IPS-20b (cell line): Measurements from ENCODE around the gene PAK6.

ENCODE experiments used
- H3K27ac ChIP-seq: one replicate; pipeline ENCODE4 v1.5.1; 2013; ENCODE audit warnings: low read length
- H3K27me3 ChIP-seq: 2 replicates; pipeline ENCODE4 v1.6.1; 2013; ENCODE audit warnings: mild to moderate bottlenecking, low read length, inconsistent platforms; ENCODE audit not compliant: insufficient read depth
- H3K36me3 ChIP-seq: 2 replicates; pipeline ENCODE4 v1.6.1; 2013; ENCODE audit warnings: low read depth, mild to moderate bottlenecking, inconsistent platforms, low read length, moderate library complexity; ENCODE audit not compliant: insufficient read depth
- H3K4me1 ChIP-seq: 2 replicates; pipeline ENCODE4 v1.6.1; 2013; ENCODE audit warnings: mild to moderate bottlenecking, control low read depth, inconsistent platforms, low read length, moderate library complexity; ENCODE audit not compliant: insufficient read depth
- H3K4me3 ChIP-seq: 2 replicates; pipeline ENCODE4 v1.5.1; 2013; ENCODE audit warnings: mild to moderate bottlenecking, low read length, inconsistent platforms
- H3K9ac ChIP-seq: 2 replicates; pipeline ENCODE4 v1.6.1; 2013; ENCODE audit warnings: low read depth, mild to moderate bottlenecking, inconsistent platforms, low read length, moderate library complexity
- H3K9me3 ChIP-seq: 2 replicates; pipeline ENCODE4 v1.6.1; 2013; ENCODE audit warnings: mild to moderate bottlenecking, low read depth, low read length, inconsistent platforms; ENCODE audit not compliant: insufficient read depth

PAK6 gene

GRCh38 chr15:40281057-40281800 is 42.4 kb downstream of the PAK6 start:
- H3K27me3 ChIP-seq = peaks cover 89% of the 10 kb centered on the region
- H3K9ac ChIP-seq = no peak overlapping the region
- peaks cover 15% of the 10 kb centered on the region for H3K4me1 ChIP-seq
- H3K4me3 ChIP-seq = peak overlapping the region; percentile 35; the same call in 1 of the 2 replicates
- no peaks in the 10 kb centered on the region for H3K9me3 ChIP-seq
- H3K36me3 ChIP-seq = no peaks in the 10 kb centered on the region
- no peak overlapping the region for H3K27ac ChIP-seq

- no peaks in the 10 kb centered on the region for H3K9me3 ChIP-seq
- H3K9ac ChIP-seq = no peak overlapping the region
- peak overlapping the region; percentile 56; the same call in 1 of the 2 replicates for H3K4me3 ChIP-seq
- H3K27ac ChIP-seq = no peak overlapping the region
- H3K4me1 ChIP-seq = peaks cover 15% of the 10 kb centered on the region
- peaks cover 94% of the 10 kb centered on the region for H3K27me3 ChIP-seq
- no peaks in the 10 kb centered on the region for H3K36me3 ChIP-seq
Observed at GRCh38 chr15:40281801-40282146, 42.9 kb downstream of the PAK6 start.

- Histone ChIP-seq H3K9ac (no peak overlapping the region), H3K27ac (no peak overlapping the region), H3K36me3 (no peaks in the 10 kb centered on the region), H3K4me3 (peak overlapping the region; percentile 56; the same call in 1 of the 2 replicates), H3K4me1 (peaks cover 19% of the 10 kb centered on the region), H3K9me3 (no peaks in the 10 kb centered on the region), H3K27me3 (peaks cover 99% of the 10 kb centered on the region)
Observed at GRCh38 chr15:40282147-40282868, 43.4 kb downstream of the PAK6 start.

GRCh38 chr15:40282869-40283614 is 44.2 kb downstream of the PAK6 start, which contains the start of gene ANKRD63:
Gene ANKRD63, minus strand, starts transcription at chr15:40283064. Its CDS starts 478 bp downstream, at chr15:40282586.
- peak within 1 kb of the TSS; percentile 56; the same call in 1 of the 2 replicates for H3K4me3 ChIP-seq
- H3K27ac ChIP-seq = no peak within 1 kb of the TSS
- no peaks in the 10 kb centered on the region for H3K9me3 ChIP-seq
- peaks cover 19% of the 10 kb centered on the region for H3K4me1 ChIP-seq
- H3K9ac ChIP-seq = no peak within 1 kb of the TSS
- peaks cover 94% of the 10 kb centered on the region for H3K27me3 ChIP-seq
- H3K36me3 ChIP-seq = no peaks in the 10 kb centered on the region

GRCh38 chr15:40283615-40284300 is 44.9 kb downstream of the PAK6 start:
- H3K27ac ChIP-seq = no peak overlapping the region
- H3K4me1 ChIP-seq = peaks cover 19% of the 10 kb centered on the region
- H3K27me3 ChIP-seq = peaks cover 87% of the 10 kb centered on the region
- H3K36me3 ChIP-seq = no peaks in the 10 kb centered on the region
- no peak overlapping the region for H3K9ac ChIP-seq
- H3K4me3 ChIP-seq = peak overlapping the region; percentile 55; the same call in 1 of the 2 replicates
- H3K9me3 ChIP-seq = no peaks in the 10 kb centered on the region

GRCh38 chr15:40285151-40285550 is 46.3 kb downstream of the PAK6 start:
- peaks cover 86% of the 10 kb centered on the region for H3K27me3 ChIP-seq
- H3K9ac ChIP-seq = no peak overlapping the region
- no peaks in the 10 kb centered on the region for H3K36me3 ChIP-seq
- H3K9me3 ChIP-seq = no peaks in the 10 kb centered on the region
- H3K4me1 ChIP-seq = peaks cover 19% of the 10 kb centered on the region
- H3K27ac ChIP-seq = no peak overlapping the region
- H3K4me3 ChIP-seq = no peak overlapping the region

- no peaks in the 10 kb centered on the region for H3K9me3 ChIP-seq
- no peaks in the 10 kb centered on the region for H3K36me3 ChIP-seq
- no peak overlapping the region for H3K9ac ChIP-seq
- H3K4me1 ChIP-seq = peaks cover 22% of the 10 kb centered on the region
- H3K27ac ChIP-seq = no peak overlapping the region
- H3K27me3 ChIP-seq = peaks cover 86% of the 10 kb centered on the region
- no peak overlapping the region for H3K4me3 ChIP-seq
Observed at GRCh38 chr15:40285554-40286011, 46.7 kb downstream of the PAK6 start.

- peaks cover 85% of the 10 kb centered on the region for H3K27me3 ChIP-seq
- H3K4me3 ChIP-seq = no peak overlapping the region
- H3K4me1 ChIP-seq = peaks cover 17% of the 10 kb centered on the region
- no peaks in the 10 kb centered on the region for H3K9me3 ChIP-seq
- H3K27ac ChIP-seq = no peak overlapping the region
- no peaks in the 10 kb centered on the region for H3K36me3 ChIP-seq
- H3K9ac ChIP-seq = no peak overlapping the region
Observed at GRCh38 chr15:40286061-40286532, 47.2 kb downstream of the PAK6 start.

GRCh38 chr15:40286794-40287193 is 47.9 kb downstream of the PAK6 start:
- H3K27me3 ChIP-seq = peaks cover 85% of the 10 kb centered on the region
- no peaks in the 10 kb centered on the region for H3K36me3 ChIP-seq
- peaks cover 16% of the 10 kb centered on the region for H3K4me1 ChIP-seq
- H3K4me3 ChIP-seq = no peak overlapping the region
- no peak overlapping the region for H3K9ac ChIP-seq
- H3K9me3 ChIP-seq = no peaks in the 10 kb centered on the region
- H3K27ac ChIP-seq = no peak overlapping the region

GRCh38 chr15:40287505-40287904 is 48.6 kb downstream of the PAK6 start:
- no peak overlapping the region for H3K9ac ChIP-seq
- peaks cover 85% of the 10 kb centered on the region for H3K27me3 ChIP-seq
- H3K9me3 ChIP-seq = no peaks in the 10 kb centered on the region
- peaks cover 16% of the 10 kb centered on the region for H3K4me1 ChIP-seq
- H3K36me3 ChIP-seq = no peaks in the 10 kb centered on the region
- H3K4me3 ChIP-seq = no peak overlapping the region
- H3K27ac ChIP-seq = no peak overlapping the region

- Histone ChIP-seq H3K9me3 (no peaks in the 10 kb centered on the region), H3K27me3 (peaks cover 85% of the 10 kb centered on the region), H3K9ac (no peak overlapping the region), H3K4me3 (no peak overlapping the region), H3K4me1 (peaks cover 16% of the 10 kb centered on the region), H3K36me3 (no peaks in the 10 kb centered on the region), H3K27ac (no peak overlapping the region)
Observed at GRCh38 chr15:40287968-40288367, 49.1 kb downstream of the PAK6 start.
